Choroid plexus epithelial cell (primary cell): ENCODE results near the gene MKI67.

Experiments
- DNase-seq: peaks from one replicate; pipeline ENCODE4 v3.0.0-alpha.2; 2010; ENCODE audit warnings: low read depth
- H3K4me3 ChIP-seq: 2 replicates; pipeline ENCODE4 v1.5.1; 2011; ENCODE audit warnings: low read depth, mild to moderate bottlenecking, control low read depth, low read length, moderate library complexity
- TF ChIP-seq, protein P1 (sequence below): conservative IDR thresholded peaks from 2 replicates; pipeline ENCODE4 v1.5.1; 2011; ENCODE audit warnings: low read depth, mild to moderate bottlenecking, control low read depth, inconsistent platforms, low read length, moderate library complexity

Gene MKI67

DNA sequence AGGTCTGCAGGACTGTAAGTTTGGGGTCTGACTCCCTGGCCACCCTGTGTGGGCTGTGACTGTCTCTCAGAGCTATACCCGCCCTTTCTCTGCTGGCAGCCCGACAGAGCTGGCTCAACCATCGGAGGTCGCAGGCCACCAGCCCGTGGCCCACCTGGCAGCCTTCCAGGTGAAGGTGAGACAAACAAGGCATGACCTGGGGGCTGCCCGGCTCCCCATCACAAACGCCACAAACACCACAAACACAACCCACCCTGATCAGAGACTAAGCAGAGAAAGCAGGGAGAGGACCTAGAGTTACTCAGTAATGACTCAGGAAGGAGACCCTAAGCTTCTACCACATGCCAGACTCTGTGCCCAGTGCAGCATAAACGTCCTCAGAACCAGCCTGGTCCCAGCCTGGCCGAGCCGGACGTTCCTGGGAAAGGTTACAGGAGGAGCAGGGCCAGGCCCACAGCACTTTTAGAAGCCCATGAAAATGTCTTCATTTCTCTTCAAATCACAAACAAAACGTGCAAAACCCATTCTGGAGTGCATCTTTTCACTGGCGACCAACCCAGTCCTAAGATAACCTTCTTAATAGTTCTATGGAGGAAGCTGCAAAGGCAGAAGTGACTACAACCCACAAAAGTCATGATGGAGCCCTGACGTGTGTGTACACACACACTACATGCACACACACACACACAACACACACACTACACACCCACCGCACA is 66.8 kb downstream of the MKI67 start:
- H3K4me3 ChIP-seq: no peak overlapping the region
- no peak for DNase-seq
- TF ChIP-seq, protein P1, sequence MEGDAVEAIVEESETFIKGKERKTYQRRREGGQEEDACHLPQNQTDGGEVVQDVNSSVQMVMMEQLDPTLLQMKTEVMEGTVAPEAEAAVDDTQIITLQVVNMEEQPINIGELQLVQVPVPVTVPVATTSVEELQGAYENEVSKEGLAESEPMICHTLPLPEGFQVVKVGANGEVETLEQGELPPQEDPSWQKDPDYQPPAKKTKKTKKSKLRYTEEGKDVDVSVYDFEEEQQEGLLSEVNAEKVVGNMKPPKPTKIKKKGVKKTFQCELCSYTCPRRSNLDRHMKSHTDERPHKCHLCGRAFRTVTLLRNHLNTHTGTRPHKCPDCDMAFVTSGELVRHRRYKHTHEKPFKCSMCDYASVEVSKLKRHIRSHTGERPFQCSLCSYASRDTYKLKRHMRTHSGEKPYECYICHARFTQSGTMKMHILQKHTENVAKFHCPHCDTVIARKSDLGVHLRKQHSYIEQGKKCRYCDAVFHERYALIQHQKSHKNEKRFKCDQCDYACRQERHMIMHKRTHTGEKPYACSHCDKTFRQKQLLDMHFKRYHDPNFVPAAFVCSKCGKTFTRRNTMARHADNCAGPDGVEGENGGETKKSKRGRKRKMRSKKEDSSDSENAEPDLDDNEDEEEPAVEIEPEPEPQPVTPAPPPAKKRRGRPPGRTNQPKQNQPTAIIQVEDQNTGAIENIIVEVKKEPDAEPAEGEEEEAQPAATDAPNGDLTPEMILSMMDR: no peak

DNA sequence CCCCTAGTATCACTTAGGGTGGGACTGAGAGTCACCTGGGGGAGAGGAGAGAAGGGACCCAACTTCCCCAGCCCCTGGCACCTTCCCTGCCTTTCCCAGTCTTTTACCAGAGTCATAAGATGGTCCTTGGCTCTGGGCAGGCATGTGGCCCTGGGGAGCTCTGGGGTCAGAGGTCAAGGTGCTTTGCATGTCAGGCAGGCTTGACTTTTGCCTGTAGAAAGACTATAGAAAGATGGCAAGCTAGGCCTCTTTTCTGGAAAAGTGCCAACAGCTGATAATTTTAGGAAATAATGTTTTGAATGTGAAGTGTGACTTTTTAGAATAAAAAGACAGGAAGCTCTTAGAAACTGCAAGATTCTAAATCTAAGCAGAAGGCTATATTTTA is 67.5 kb downstream of the MKI67 start:
- TF ChIP-seq, protein P1: no peak
- DNase-seq: no peak
- no peak overlapping the region for H3K4me3 ChIP-seq

DNA sequence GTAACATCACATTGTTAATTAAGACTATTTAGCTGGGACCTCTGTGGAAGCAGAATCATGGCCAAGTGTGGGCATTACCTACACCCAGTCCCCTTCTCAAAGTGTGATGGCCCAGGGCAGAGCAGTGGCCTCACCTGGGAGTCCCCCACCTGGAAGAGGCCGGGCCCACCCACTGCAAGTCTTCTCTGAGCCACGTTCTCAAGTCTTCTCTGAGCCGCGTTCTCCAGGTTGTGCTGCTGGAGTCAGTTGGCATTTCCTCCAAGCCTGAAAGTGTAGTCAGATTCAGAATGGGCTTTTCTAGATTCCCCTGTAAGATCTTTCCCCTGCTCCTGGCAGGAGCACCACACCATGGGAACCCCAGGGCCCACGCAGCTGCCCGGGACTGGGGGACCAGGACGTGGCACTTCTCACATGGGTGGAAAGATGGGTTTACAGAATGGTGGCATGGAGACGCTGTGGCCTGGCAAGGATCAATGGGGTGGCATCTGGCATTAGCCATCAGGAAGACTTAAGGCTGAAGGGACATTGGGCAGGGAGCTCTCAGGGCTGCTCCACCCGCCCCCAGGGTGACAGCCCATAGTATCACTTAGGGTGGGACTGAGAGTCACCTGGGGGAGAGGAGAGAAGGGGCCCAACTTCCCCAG is 68.0 kb downstream of the MKI67 start:
- DNase-seq: no peak
- TF ChIP-seq, protein P1: no peak
- H3K4me3 ChIP-seq: no peak overlapping the region

DNA sequence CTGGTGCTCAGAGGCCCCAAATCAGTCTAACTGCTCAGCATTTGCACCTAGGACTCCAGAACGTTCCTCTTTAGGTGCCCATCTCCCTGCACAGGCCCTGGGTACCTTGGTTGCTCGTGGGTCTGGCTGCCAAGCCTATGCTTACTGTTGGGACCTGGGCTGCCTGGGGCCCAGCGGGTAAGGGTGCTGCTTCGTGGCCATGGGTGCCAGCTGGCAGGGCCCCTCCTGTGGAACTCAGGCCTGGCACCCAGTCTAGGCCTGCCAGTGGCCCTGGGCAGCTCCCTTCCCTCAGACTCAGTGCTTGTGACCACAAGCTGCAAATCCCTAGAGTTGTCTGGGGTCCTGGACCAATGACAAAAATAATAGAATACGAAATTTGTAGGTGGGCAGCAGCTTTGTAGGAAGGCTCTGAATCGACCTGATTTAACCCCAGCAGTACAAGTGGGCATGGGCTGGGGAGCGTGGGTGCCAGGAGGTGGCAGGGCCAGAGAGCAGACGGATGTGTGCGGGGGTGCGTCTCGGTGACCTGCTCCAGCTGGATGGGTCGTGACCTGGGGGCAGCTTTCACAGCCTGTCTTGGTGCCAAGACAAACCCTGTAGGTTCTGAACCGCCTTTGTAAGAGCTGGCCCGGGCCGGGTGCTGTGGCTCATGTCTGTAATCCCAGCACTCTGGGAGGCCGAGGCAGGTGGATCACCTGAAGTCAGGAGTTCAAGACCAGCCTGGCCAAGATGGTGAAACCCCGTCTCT is 69.7 kb downstream of the MKI67 start:
- TF ChIP-seq, protein P1: no peak
- no peak overlapping the region for H3K4me3 ChIP-seq
- DNase-seq: no peak

DNA sequence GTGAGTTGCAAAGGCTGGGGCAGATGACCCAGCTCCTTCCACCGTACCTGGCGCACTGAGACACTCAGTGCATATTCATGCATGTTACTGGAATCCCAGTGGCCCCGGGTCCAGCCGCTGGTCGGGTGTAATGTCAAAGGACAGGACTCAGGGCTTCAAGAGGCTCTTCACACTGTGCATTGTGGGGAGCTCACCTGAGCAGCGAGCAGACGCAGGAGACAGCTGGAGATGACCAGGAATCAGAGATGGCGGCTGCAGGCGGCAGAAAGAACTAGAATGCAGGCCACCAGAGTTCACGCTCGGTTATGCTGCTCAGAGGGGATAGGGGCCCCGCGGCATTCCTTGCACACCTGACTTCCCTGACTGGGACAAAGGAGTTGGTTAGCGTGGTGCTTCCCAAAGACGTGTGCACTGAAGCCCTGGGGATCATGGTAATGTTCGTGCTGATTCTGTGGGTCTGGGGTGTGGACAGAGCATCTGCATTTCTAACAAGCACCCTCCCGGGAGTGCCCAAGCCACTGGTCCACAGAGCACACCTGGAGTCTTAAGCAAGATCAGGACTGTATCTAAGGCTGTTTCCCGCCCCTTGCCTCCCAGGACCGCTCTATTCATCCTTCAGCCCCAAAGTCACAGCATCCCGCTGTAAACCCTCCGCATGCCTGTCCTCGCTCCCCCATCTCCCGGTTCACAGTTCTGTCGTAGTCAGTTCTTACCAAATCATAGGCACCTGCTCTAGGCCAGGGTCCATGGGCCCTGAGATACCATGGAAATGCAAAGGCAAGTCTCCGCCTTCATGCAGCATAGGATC is 71.0 kb downstream of the MKI67 start:
- TF ChIP-seq, protein P1: no peak
- no peak for DNase-seq
- H3K4me3 ChIP-seq: no peak overlapping the region

DNA sequence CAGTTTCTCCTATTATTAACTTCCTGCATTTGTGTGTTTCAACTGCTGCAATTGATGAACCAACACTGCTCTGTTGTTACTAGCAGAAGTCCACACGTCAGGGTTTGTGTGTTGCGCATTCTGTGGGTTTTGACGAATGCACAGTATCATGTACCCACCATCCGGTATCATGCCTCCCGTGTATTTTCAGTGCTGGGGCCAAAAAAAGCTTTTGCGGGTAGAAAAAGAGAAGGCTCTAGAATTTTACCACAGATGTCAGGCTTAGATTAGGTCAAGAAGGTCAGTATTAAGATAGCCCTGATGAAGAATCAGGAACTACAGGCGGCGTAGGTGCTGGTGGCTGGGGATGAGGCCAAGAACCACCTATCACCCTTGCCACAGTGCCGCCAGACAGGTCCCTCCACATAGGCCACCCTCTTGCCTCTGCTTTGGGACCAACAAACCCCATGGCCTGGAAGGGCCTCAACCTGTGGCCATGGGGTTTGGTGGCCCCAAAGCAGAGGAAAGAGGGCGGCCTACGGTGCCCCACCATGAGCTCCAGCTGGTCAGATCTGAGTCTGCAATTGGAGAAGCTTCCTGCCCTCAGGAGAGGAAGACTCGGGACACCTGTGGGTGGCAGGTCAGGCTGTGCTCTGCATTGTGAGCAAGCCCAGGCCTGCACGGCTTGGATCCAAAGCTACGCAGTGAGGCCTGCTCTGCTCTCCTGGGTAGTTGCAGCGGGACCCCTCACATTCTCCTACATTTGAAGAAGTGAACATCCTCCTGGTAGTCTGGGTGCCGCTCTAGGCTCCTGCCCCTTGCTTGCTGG is 71.9 kb downstream of the MKI67 start:
- H3K4me3 ChIP-seq: no peak overlapping the region
- DNase-seq: no peak
- TF ChIP-seq, protein P1: no peak
